HG03457 (cell line): ENCODE results near the gene COPA.

ENCODE experiments used
- ATAC-seq: cut with Tn5 transposase; IDR thresholded peaks from one replicate; pipeline ENCODE4 v1.9.1; 2021; ENCODE audit warnings: moderate number of reproducible peaks; ENCODE audit not compliant: unreplicated experiment

The COPA gene

GRCh38 chr1:160363010-160363409 is 20.0 kb upstream of the COPA start:
- no peak for ATAC-seq

- no peak for ATAC-seq
These were observed 19.3 kb upstream of the COPA start for GRCh38 chr1:160362168-160362957.

GRCh38 chr1:160361814-160362167 is 18.7 kb upstream of the COPA start:
- ATAC-seq = no peak

GRCh38 chr1:160361199-160361598 is 18.1 kb upstream of the COPA start:
- ATAC-seq = no peak

GRCh38 chr1:160360227-160360695 is 17.2 kb upstream of the COPA start:
- no peak for ATAC-seq

- ATAC-seq = no peak
These were observed 16.6 kb upstream of the COPA start for GRCh38 chr1:160359559-160360226.

- ATAC-seq = no peak
These were observed 15.0 kb upstream of the COPA start for GRCh38 chr1:160358073-160358472.

GRCh38 chr1:160357286-160358002 is 14.4 kb upstream of the COPA start:
- ATAC-seq = no peak

- no peak for ATAC-seq
These were observed 11.4 kb upstream of the COPA start for GRCh38 chr1:160354388-160354985.

GRCh38 chr1:160353223-160353622 is 10.2 kb upstream of the COPA start:
- no peak for ATAC-seq

- no peak for ATAC-seq
These were observed 9.5 kb upstream of the COPA start for GRCh38 chr1:160352555-160352954.

GRCh38 chr1:160351629-160352028 is 8.6 kb upstream of the COPA start:
- ATAC-seq = no peak

GRCh38 chr1:160346958-160347357 is 3.9 kb upstream of the COPA start:
- no peak for ATAC-seq

- ATAC-seq = no peak
These were observed 3.4 kb upstream of the COPA start for GRCh38 chr1:160346463-160346862.

- no peak for ATAC-seq
These were observed 1.9 kb upstream of the COPA start for GRCh38 chr1:160344936-160345335.

- ATAC-seq = no peak
These were observed 1.2 kb upstream of the COPA start for GRCh38 chr1:160344241-160344640.

- no peak for ATAC-seq
These were observed 524 bp downstream of the COPA start for GRCh38 chr1:160342526-160342925.

GRCh38 chr1:160340866-160341265 is 2.2 kb downstream of the COPA start:
- no peak for ATAC-seq

GRCh38 chr1:160340146-160340545 is 2.9 kb downstream of the COPA start:
- no peak for ATAC-seq

- no peak for ATAC-seq
These were observed 4.5 kb downstream of the COPA start for GRCh38 chr1:160338580-160338979.

GRCh38 chr1:160332516-160332915 is 10.5 kb downstream of the COPA start:
- no peak for ATAC-seq
